B cell (primary cell): ENCODE measurements around the gene LYPD3. TPM values are rescaled to one million over a fixed set of nuclear protein-coding genes. Genes with fewer than 3 reads are reported as not detected.
"Not testable (repeated sequence)": the region's sequence is repeated elsewhere in the genome, so short reads cannot be mapped to it uniquely, and the experiment has no call there.

ENCODE experiments used
- ATAC-seq: fragments of 200-7000 bp; cut with Tn5 transposase; one replicate; pipeline ENCODE4 v1.10.0; 2021; ENCODE audit warnings: low read depth, mild to moderate bottlenecking, moderate number of reproducible peaks, moderate library complexity
- CTCF ChIA-PET: fragments of 350-600 bp; sonication (Branson Sonifier 250); formaldehyde crosslinking; loops from one replicate; lab custom pipeline; 2021; ENCODE audit warnings: antibody characterized with exemption, inconsistent platforms; lab: Charles Lee
- POLR2A ChIA-PET: fragments of 350-600 bp; sonication (Branson Sonifier 250); formaldehyde crosslinking; loops from one replicate; lab custom pipeline; 2021; ENCODE audit warnings: antibody characterized with exemption; lab: Charles Lee
- DNase-seq: peaks from one replicate; pipeline ENCODE4 v3.0.0; 2013
- H2AFZ ChIP-seq: 2 replicates; pipeline ENCODE4 v1.6.1; 2012; ENCODE audit warnings: mild to moderate bottlenecking, low read depth, low read length; ENCODE audit not compliant: insufficient read depth, poor library complexity, severe bottlenecking
- H3K27ac ChIP-seq, 2 donors: 1 replicate in 1 of 2; 2 replicates in 1 of 2; pipeline ENCODE4 v1.5.1; 2012 to 2013; ENCODE audit warnings: low read length in 2 of 2, mild to moderate bottlenecking in 2 of 2, moderate library complexity in 1 of 2
- H3K27me3 ChIP-seq, 4 experiments: fragments of 200-600 bp in 1 of 4; sonication (generic) in 1 of 4; replicated peaks in 1 of 4; 1 replicate in 2 of 4; 2 replicates in 2 of 4; pipeline versions ENCODE4 v1.6.1 to v1.7.0; 2013 to 2016; ENCODE audit warnings: low read length in 3 of 4, mild to moderate bottlenecking in 2 of 4, mixed read lengths in 1 of 4, moderate library complexity in 1 of 4; ENCODE audit not compliant: insufficient read depth in 4 of 4, control insufficient read depth in 3 of 4; ENCODE audit errors: control extremely low read depth in 1 of 4
- H3K36me3 ChIP-seq, 2 experiments: replicated peaks in 1 of 2; 1 replicate in 1 of 2; 2 replicates in 1 of 2; pipeline versions ENCODE4 v1.6.1 to v1.7.1; 2013; ENCODE audit warnings: low read length in 1 of 2; ENCODE audit not compliant: insufficient read depth in 2 of 2, control insufficient read depth in 1 of 2; ENCODE audit errors: control extremely low read depth in 1 of 2, extremely low read depth in 1 of 2
- H3K4me1 ChIP-seq, 2 donors: fragments of 200-600 bp in 1 of 2; sonication (generic) in 1 of 2; 1 replicate in 1 of 2; 2 replicates in 1 of 2; pipeline versions ENCODE4 v1.5.1 to v1.6.1; 2013 to 2017; ENCODE audit warnings: low read length in 2 of 2; ENCODE audit not compliant: control insufficient read depth in 2 of 2, insufficient read depth in 2 of 2
- H3K4me2 ChIP-seq: replicated peaks from 2 replicates; pipeline ENCODE3; 2012; ENCODE audit warnings: mild to moderate bottlenecking, low read depth, low read length; ENCODE audit not compliant: poor library complexity, severe bottlenecking
- H3K4me3 ChIP-seq, 5 experiments: fragments of 200-600 bp in 1 of 5; sonication (generic) in 1 of 5; 1 replicate in 3 of 5; 2 replicates in 2 of 5; pipeline versions ENCODE4 v1.5.1 to v1.7.0; 2011 to 2016; ENCODE audit warnings: low read length in 4 of 5, mild to moderate bottlenecking in 4 of 5, low read depth in 2 of 5, control low read depth in 1 of 5, moderate library complexity in 1 of 5; ENCODE audit not compliant: insufficient read depth in 1 of 5; ENCODE audit errors: control extremely low read depth in 1 of 5, extremely low read depth in 1 of 5
- H3K79me2 ChIP-seq: fragments of 200-600 bp; sonication (generic); one replicate; pipeline ENCODE4 v1.6.0; 2016; ENCODE audit warnings: low read length; ENCODE audit not compliant: control insufficient read depth, insufficient read depth
- H3K9ac ChIP-seq: fragments of 200-600 bp; sonication (generic); 2 replicates; pipeline ENCODE4 v1.6.1; 2017; ENCODE audit warnings: mild to moderate bottlenecking, low read length, moderate library complexity
- H3K9me3 ChIP-seq, 3 donors: one replicate each; pipeline versions ENCODE4 v1.6.1 to v1.7.1; 2013; ENCODE audit warnings: low read length in 2 of 3; ENCODE audit not compliant: control insufficient read depth in 2 of 3, insufficient read depth in 1 of 3; ENCODE audit errors: control extremely low read depth in 1 of 3
- H4K20me1 ChIP-seq: 2 replicates; pipeline ENCODE4 v1.6.0; 2012; ENCODE audit warnings: mild to moderate bottlenecking, low read length; ENCODE audit not compliant: insufficient read depth, control insufficient read depth, poor library complexity, severe bottlenecking
- H3K27ac Mint-ChIP-seq: one replicate; pipeline ENCODE4 v1.8.0; 2021; ENCODE audit warnings: mixed read lengths
- H3K27me3 Mint-ChIP-seq: one replicate; pipeline ENCODE4 v1.8.0; 2021; ENCODE audit warnings: mixed read lengths
- H3K4me1 Mint-ChIP-seq: one replicate; pipeline ENCODE4 v1.8.0; 2021; ENCODE audit warnings: mixed read lengths
- H3K4me3 Mint-ChIP-seq: one replicate; pipeline ENCODE4 v1.8.0; 2021; ENCODE audit warnings: mixed read lengths
- H3K9me3 Mint-ChIP-seq: one replicate; pipeline ENCODE4 v1.8.0; 2022; ENCODE audit warnings: mixed read lengths; ENCODE audit not compliant: insufficient read depth
- CTCF ChIP-seq: fragments of 200-600 bp; IDR thresholded peaks from one replicate; pipeline ENCODE4 v1.8.0; 2022; ENCODE audit warnings: antibody characterized with exemption, mild to moderate bottlenecking
- EZH2 ChIP-seq: IDR thresholded peaks from 2 replicates; pipeline ENCODE4 v1.6.1; 2012; ENCODE audit warnings: borderline replicate concordance, low read depth, mild to moderate bottlenecking, moderate library complexity, low read length; ENCODE audit not compliant: insufficient read depth, poor library complexity, severe bottlenecking
- WGBS: methylation state at CpG from one replicate; pipeline ENCODE4 v1.1.5; 2013; ENCODE audit warnings: missing lambda C conversion rate; ENCODE audit not compliant: insufficient coverage; 5-methylcytosine and 5-hydroxymethylcytosine counted together
- intact Hi-C: fragments of 100-400 bp; cut with micrococcal nuclease; formaldehyde crosslinking; loops from one replicate; pipeline ENCODE4 v1.10.0; 2022
- polyA plus RNA-seq: library from polyadenylated mRNA; depleted of rRNA; stranded (reverse); fragments of >200 nt; gene quantifications from 2 replicates; pipeline ENCODE4 v1.2.3, GENCODE V29; 2012
- total RNA-seq, 2 donors: library from RNA; stranded (reverse); fragments of 120-200 nt in 1 of 2; gene quantifications; 1 replicate in 1 of 2; 2 replicates in 1 of 2; pipeline versions ENCODE4 v1.2.3 to v1.2.4, GENCODE V29; 2013 to 2022

Gene LYPD3
- total and polyA plus RNA-seq, 2 donors (not counting 1 experiment from before 2014, with no cell fraction given) = 0.27 to 2.2 TPM

- H3K9me3 Mint-ChIP-seq = no peaks in the 10 kb centered on the region
Measured at GRCh38 chr19:43444531-43445287, 20.7 kb downstream of the LYPD3 start.

DNA sequence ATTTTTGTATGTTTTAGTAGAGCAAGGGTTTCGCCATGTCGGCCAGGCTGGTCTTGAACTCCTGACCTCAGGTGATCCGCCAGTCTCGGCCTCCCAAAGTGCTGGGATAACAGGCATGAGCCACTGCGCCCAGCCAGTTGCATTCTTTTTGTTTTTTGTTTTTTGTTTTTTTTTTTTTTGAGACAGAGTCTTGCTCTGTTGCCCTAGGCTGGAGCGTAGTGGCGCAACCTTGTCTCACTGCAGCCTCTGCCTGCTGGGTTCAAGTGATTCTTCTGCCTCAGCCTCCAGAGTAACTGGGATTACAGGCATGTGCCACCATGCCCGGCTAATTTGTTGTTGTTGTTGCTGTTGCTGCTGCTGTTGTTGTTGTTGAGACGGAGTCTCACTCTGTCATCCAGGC is 21.3 kb downstream of the LYPD3 start:
- H3K9me3 ChIP-seq, H3K36me3 ChIP-seq, H3K27ac ChIP-seq, H3K27me3 ChIP-seq, POLR2A ChIA-PET, H3K27ac Mint-ChIP-seq, H3K4me3 ChIP-seq, H3K4me3 Mint-ChIP-seq, H3K79me2 ChIP-seq, H3K4me2 ChIP-seq, H4K20me1 ChIP-seq, H3K27me3 Mint-ChIP-seq, H2AFZ ChIP-seq, DNase-seq, H3K9ac ChIP-seq, ATAC-seq, H3K9me3 Mint-ChIP-seq: not testable (repeated sequence)
- WGBS = 100% methylated on average over 9 of the region's 9 CpGs
- intact Hi-C loops = loop anchor here (10.0 kb wide), 1 partner anchor 341 kb away; the partner anchor contains the start of gene KCNN4
- CTCF ChIA-PET = interaction anchor here (1.8 to 18.4 kb wide), 3 partner anchors 13 to 78 kb away, joined by 8 to 644 read pairs (median 50); partner anchors contain the start of gene ETHE1
- H3K4me1 ChIP-seq = peaks cover 6 to 16% of the 10 kb centered on the region in 2 donors
- peaks cover 18% of the 10 kb centered on the region for H3K4me1 Mint-ChIP-seq

More at GRCh38 chr19:43444531-43445287, 20.7 kb downstream of the LYPD3 start:
- 97% methylated on average over 15 of the region's 15 CpGs for WGBS
- H3K4me1 ChIP-seq = peaks cover 2 to 11% of the 10 kb centered on the region in 2 donors
- no peaks in the 10 kb centered on the region for H3K27me3 ChIP-seq
- CTCF ChIA-PET = interaction anchor here (1.8 to 18.4 kb wide), 4 partner anchors 10 to 78 kb away, joined by 8 to 644 read pairs (median 32); partner anchors contain the start of gene ETHE1
- H3K27ac ChIP-seq = no peak overlapping the region
- no peaks in the 10 kb centered on the region for H3K36me3 ChIP-seq
- no peak for DNase-seq
- no peak for ATAC-seq
- H3K4me3 Mint-ChIP-seq = no peak overlapping the region
- H3K27me3 Mint-ChIP-seq = no peaks in the 10 kb centered on the region
- no peaks in the 10 kb centered on the region for H3K9me3 ChIP-seq
- no peak overlapping the region for H3K4me3 ChIP-seq
- H3K4me2 ChIP-seq = no peak overlapping the region
- TF ChIP-seq CTCF (no peak), EZH2 (no peak)
- H2AFZ ChIP-seq = no peak overlapping the region
- H4K20me1 ChIP-seq = no peaks in the 10 kb centered on the region
- H3K79me2 ChIP-seq = no peaks in the 10 kb centered on the region
- H3K27ac Mint-ChIP-seq = no peak overlapping the region
- H3K4me1 Mint-ChIP-seq = peaks cover 12% of the 10 kb centered on the region
- intact Hi-C loops = loop anchor here (5.0 to 10.0 kb wide), 2 partner anchors 340 to 368 kb away; partner anchors contain the start of gene KCNN4
- POLR2A ChIA-PET = no interaction called here
- no peak overlapping the region for H3K9ac ChIP-seq
